IPS DF 4.7 (cell line): ENCODE results near the gene ATXN1.
"Not testable (repeated sequence)": the region's sequence is repeated elsewhere in the genome, so short reads cannot be mapped to it uniquely, and the experiment has no call there.

Experiments
- DNase-seq: peaks from one replicate; pipeline ENCODE4 v3.0.0-alpha.2; 2013; ENCODE audit warnings: low spot score; ENCODE audit errors: extremely low read depth

ATXN1 gene

GRCh38 chr6:16723402-16723801, 37.9 kb downstream of the ATXN1 start:
- DNase-seq = no peak

- no peak for DNase-seq
Measured at GRCh38 chr6:16722630-16723029, 38.6 kb downstream of the ATXN1 start.

GRCh38 chr6:16721977-16722376, 39.3 kb downstream of the ATXN1 start:
- DNase-seq = no peak

- no peak for DNase-seq
Measured at GRCh38 chr6:16720861-16721260, 40.4 kb downstream of the ATXN1 start.

GRCh38 chr6:16719488-16719887, 41.8 kb downstream of the ATXN1 start:
- DNase-seq = no peak

GRCh38 chr6:16718356-16718755, 42.9 kb downstream of the ATXN1 start:
- DNase-seq = no peak

GRCh38 chr6:16717275-16717942, 43.9 kb downstream of the ATXN1 start:
- no peak for DNase-seq

GRCh38 chr6:16716321-16716858, 44.9 kb downstream of the ATXN1 start:
- no peak for DNase-seq

GRCh38 chr6:16713597-16713996, 47.7 kb downstream of the ATXN1 start:
- DNase-seq = no peak

- no peak for DNase-seq
Measured at GRCh38 chr6:16712931-16713484, 48.3 kb downstream of the ATXN1 start.

- no peak for DNase-seq
Measured at GRCh38 chr6:16712255-16712930, 48.9 kb downstream of the ATXN1 start.

- no peak for DNase-seq
Measured at GRCh38 chr6:16711546-16712254, 49.6 kb downstream of the ATXN1 start.

GRCh38 chr6:16706911-16707783, 54.1 kb downstream of the ATXN1 start:
- DNase-seq = no peak

GRCh38 chr6:16706491-16706890, 54.8 kb downstream of the ATXN1 start:
- not testable (repeated sequence) for DNase-seq

GRCh38 chr6:16706029-16706428, 55.2 kb downstream of the ATXN1 start:
- no peak for DNase-seq

GRCh38 chr6:16705081-16705993, 55.9 kb downstream of the ATXN1 start:
- DNase-seq = no peak

GRCh38 chr6:16704401-16705045, 56.7 kb downstream of the ATXN1 start:
- no peak for DNase-seq

- not testable (repeated sequence) for DNase-seq
Measured at GRCh38 chr6:16702627-16703378, 58.5 kb downstream of the ATXN1 start.

- no peak for DNase-seq
Measured at GRCh38 chr6:16700916-16701234, 60.4 kb downstream of the ATXN1 start.
